DMS53 treated with DMSO at 0.1 percent for 48 hours (cell line): ENCODE measurements around the gene ZBTB32.

Experiments
- DNase-seq: peaks from one replicate; lab custom pipeline; 2025; ENCODE audit not compliant: unreplicated experiment; lab: John Stamatoyannopoulos, UW

The ZBTB32 gene

DNA sequence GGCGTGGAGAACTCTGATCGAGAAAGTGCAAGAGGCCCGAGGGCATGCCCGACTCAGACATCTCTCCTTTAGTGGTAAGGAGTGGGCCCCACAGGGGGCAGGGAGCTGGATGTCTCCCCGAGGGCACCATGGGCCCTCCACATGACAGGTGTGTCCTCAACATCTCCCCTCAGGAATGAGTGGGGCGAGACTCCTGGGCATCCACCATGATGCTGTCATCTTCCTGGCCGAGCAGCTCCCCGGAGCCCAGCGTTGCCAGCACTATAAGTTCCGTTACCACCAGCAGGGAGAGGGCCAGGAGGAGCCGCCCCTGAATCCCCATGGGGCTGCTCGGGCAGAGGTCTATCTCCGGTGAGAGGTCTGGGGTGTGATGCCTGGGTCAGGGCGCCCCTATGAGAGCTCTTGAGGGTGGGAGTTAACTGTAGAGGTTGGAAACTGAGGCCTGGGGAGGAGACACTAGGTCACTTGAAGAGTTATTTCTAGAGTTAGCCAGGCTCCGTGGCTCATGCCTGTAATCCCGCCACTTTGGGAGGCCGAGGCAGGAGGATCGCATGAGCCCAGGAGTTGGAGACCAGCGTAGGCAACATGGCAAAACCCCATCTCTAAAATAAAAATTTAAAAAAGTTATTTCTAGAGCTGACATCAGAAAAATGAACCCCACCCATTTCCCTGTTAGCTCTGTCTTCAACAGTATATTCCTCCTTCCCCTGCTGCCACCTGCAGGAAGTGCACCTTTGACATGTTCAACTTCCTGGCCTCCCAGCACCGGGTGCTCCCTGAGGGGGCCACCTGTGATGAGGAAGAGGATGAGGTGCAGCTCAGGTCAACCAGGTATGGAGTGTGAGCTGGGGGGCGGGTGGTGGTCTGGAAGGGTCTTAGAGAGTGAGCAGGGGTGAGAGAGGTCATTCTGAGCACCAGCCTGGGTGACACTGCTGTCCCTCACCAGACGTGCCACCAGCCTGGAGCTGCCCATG, 32.8 kb downstream of the ZBTB32 start:
- DNase-seq: no peak

DNA sequence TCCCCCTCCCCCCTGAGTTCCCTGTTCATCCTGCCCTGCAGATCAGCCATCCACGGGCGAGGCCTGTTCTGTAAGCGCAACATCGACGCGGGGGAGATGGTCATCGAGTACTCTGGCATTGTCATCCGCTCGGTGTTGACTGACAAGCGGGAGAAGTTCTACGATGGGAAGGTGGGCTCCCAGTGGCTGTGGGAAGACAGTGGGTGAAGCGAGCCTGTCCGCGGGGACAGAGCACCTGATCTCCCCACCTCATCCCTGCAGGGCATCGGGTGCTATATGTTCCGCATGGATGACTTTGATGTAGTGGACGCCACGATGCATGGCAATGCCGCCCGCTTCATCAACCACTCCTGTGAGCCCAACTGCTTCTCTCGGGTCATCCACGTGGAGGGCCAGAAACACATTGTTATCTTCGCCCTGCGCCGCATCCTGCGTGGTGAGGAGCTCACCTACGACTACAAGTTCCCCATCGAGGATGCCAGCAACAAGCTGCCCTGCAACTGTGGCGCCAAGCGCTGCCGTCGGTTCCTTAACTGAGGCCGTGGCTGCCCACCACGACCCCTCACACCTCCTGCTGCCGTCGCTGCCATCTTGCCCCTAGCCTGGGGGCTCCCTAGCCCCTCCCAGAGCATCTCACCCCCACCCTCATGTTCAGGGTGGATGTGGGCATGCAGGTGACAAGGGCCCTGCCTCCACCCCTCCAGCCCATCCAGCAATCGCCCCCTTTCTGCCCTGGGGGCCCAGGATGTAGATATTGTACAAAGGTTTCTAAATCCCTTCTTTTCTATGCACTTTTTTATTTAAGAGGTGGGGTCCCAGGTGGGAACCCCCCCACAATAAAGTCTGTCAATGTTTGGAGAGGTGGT, 33.9 kb downstream of the ZBTB32 start:
- no peak for DNase-seq

DNA sequence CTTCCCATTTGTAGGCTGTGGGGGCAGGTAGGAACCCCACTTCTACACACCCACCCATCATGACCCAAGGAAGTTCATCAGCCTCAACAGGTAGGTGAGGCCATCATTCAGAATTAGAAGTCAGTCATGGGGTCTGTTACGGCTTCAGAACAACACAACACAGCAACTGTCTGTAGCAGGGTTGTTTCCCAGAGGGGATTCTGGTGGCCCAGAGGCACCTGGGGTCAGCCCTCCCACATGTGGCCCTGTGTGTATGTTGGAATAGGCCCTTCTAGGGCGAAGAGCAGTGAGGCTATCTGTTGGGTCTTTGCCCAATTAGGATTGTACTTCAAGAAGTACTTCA, 34.5 kb downstream of the ZBTB32 start:
- no peak for DNase-seq

DNA sequence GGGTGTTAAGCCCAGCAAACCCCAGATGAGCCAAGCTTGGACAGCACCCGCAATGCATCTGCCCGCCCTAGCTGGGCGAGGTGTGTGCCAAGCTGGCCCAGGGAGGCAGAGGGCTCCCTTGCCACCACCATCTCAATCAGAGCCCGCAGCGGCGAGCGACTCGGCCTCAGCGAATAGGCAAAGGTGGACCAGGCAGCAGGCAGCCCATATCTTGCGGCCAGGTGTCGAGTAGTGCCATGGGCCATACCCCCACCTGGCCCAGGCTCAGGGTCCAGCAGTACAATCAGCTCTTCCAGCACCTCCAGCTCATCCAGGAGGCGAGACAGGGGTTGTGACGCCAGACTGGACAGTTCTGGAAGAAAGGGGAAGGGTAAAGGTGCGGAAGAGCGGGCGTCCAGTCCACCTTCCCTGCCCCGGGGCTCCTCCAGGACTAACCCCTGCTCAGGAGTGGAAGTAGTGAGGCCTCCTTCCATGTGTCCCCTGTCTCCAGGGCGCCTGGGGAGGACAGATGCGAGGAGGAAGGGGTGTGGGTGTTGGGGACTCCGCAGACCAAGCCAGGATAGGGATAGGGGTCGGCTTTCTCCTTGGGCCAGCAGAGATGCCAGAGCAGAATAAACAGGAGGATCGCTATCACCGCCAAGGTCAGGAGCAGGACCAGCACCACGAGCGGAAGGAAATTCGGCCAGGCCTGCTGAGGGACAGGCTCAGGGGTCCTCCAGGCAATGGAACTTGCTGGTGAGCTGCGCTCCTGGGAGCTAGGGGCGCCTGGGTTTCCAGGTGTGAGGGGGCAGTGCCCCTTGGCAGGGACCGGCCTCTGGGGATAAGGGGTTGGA, 35.1 kb downstream of the ZBTB32 start:
- no peak for DNase-seq

DNA sequence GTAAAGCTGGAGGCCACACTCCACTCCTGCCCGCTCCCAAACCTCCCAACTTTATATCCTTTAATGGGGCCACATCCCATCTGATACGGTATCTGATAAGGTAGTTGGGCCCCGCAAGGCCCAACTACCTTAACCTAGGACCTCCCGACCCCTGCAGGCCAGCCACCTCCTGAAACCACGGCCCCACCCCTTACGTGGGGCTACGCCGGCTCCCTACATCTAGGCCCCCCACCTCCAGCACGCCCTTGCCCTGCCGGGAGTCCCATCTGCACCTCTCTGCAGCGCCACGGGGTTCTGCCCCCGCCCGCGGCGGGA, 35.7 kb downstream of the ZBTB32 start:
- DNase-seq: no peak

DNA sequence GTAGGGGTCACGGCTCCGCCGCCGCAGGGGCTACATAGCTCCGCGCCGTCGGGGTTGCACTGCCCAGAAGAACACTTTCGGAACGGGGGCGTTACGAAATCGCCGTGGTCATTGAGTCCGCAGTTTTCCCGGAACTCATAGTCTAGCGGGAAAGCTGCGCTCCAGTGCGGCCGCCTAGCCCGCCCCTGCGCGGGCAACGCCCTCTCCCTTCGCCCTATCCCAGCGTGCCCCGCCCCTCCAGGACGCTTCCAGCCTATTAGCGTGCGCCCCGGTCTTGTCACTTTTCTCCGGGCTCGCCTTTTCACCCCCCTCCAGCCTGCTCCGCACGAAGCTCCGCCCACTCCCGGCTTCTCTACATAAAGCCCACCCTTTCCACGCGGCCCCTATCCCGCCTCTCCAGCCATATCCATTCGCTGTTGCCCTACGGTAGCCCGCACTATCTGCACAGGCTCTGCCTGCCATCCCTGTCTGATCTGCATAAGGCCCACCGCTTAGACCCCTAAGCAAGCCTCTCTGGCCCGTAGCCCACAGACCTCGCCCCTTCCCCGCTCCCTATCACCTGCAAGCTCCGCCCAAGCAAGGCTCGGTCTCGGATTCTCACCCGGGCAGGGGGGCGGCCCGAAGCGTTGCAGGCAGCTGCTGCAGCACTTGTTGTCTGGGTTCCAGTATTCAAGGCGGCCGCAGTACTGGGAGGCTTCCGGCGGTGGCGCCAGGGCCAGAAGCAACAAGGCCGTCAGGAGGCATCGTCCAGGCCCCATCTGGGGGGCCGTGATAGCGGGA, 36.3 kb downstream of the ZBTB32 start:
- peak; percentile 99 for DNase-seq

DNA sequence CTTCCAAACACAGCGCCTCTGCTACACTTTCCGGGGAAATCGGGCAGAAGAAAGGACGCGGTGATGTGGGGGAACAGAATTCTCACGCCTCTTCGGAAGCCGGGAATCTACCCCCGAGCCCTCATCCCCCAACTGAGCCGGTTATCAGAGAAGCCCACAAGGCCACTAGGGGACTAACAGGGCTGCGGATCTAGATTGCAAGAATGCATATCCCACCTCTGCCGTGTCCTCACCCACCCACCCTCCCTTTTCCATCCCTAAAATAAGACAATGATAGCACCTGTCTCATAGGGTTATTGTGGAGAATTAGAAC, 36.8 kb downstream of the ZBTB32 start:
- DNase-seq: no peak

DNA sequence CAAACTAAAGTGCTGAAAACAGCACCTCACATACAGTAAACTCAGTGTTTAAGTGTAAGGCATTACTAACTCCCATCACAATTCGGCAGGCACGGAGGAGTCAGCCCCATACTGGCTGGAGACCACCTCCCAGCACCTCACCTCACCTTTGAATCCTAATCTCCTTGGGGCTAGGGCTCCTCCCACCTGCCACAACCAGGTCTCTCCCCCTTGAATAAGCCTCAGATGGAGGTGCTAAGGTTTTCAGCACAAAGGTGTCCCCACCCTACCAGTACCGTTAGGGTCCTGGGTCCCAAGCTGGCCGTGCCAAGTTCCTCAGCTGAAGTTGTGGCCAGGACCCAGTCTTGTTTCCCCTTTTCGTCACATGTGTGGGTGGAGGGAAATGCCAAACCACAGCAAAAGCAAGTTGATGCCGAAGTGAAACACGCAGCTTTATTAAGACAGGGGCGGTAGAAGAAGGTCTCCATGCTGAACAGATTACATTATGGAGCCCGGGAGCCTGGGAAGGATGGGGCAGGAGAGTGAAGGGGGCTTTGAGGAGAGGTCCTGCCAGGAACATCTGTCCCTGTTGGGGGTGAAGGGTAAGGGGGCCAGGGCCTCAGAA, 37.9 kb downstream of the ZBTB32 start, which contains the start of gene IGFLR1:
TSS of gene IGFLR1 (minus strand) at position 332 of the 604 bp plus-strand sequence. CDS start 1,272 bp downstream, outside the sequence.
- DNase-seq: no peak

DNA sequence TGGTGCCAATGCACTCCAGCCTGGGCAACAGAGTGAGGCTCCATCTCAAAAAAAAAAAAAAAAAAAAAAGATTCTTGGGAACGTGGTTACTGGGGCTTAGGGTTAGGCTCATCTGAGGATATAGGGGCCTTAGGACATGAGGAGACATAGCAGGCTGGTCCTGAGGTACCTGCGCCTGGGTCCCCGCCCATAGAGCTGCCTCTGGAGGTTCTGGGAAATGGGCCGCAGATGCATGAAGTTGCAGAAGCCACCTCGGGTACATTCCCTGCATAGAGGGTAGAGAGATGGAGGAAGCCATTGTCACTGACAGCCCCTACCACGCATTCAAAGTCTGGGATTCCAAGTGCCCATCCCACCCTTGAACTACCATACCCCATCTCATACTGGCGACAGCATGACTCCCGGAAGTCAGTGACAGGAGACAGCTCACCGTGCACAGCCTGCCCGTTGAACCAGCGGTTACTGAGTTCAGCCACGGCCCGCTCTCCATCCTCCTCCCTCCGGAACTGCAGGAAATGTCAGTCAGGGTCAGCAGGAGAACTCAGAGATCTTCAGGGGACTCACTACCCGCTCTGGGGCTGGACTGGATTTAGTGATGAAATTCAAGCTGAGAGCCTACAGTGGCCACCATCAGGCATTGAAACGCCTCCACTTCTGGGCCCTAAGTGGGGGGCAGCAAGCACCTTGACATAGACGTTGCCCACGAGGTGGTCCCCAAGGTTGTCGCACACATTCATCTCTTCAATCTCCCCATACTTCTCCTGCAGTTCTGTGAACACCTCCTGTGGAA, 39.5 kb downstream of the ZBTB32 start:
- no peak for DNase-seq

DNA sequence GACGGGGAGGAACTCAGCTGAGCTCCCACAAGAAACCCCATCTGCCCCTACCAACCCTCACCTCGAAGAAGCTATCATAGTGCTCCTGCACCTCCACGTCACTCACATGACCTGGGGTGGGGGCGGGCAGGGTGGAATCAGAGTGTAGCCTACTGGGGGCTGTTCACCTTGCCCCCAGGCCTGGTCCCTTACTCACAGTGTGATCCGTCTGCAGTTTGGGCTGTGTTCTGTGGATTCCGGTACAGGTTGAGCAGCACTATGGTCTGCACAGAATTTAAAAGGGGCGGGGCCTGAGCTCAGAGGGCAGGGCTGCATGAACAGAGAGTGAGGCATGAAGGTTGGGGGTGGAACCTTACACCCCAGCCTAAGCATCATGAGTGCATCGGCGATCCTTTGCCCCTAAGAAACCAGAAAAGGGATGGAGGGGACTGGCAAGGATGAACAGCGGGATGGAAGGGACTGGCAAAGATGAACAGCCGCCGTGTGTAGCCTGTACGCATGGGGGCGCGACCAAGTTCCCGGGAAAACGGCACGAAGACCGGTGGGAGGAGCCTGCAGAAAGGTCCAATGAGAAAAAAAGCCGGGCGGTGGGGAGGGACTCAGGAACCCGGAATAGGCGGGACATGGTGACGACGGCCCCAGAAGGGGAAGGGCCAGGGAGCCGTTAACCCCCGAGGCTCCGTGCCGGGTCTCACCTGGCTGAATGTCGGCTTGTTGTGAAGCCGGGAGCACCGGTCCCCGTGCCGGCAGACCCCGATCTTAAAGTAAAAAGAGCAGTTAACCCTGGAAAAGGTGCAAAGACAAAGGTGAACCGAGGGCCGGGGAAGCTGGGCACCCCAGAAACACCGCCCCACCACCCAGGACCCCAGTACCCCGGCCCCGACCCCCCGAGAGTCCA, 40.3 kb downstream of the ZBTB32 start:
- peak; percentile 97 for DNase-seq

DNA sequence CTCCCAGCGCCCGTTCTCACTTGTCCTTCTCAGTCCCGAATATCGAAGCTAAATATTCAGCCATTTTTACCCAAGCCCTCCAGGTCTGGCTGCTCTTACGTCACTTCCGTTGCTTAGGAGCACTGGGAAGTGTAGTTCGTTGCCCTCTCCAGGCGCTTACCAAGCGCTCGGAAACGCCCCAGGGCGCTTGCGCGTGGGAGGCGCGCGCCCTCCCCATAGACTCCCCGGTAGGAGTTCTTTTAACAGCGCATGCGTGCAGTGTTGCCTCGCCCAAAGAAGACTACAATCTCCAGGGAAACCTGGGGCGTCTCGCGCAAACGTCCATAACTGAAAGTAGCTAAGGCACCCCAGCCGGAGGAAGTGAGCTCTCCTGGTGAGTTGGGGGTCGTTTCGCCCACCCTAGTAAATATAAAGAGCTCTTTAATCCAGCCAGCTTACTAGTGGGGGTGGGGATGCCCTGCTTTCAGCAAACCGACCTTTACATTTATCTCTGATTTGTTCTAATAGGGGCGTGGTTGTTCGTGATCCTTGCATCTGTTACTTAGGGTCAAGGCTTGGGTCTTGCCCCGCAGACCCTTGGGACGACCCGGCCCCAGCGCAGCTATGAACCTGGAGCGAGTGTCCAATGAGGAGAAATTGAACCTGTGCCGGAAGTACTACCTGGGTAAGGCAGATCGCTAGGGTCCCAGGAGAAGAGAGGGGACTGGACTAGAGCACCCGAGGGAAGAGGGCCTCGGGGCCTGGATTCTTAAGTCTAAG, 41.1 kb downstream of the ZBTB32 start, which contains the start of the genes PSENEN and U2AF1L4:
TSS of gene PSENEN (plus strand) at position 324 of the 759 bp plus-strand sequence. CDS start at position 604, 280 bp downstream.
TSS of gene U2AF1L4 (minus strand) at position 91 of the 759 bp plus-strand sequence. CDS start at position 64, 27 bp downstream.
- peak; percentile 99 for DNase-seq

DNA sequence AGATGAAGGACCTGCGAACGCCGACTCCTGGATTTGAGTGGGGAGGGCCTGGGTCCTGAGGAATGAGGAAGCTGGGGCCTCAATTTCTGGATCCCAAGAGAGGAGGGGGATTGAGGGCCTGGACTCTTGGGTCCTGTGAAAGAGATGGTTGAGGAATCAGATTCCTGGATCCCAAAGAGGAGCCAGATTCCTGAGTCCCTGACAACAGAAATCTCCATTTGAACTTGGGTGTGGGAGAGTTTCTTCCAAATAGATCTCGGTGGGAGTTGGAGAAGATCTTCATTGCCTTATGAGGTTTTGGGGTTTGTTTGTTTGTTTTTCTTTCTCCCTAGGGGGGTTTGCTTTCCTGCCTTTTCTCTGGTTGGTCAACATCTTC, 41.7 kb downstream of the ZBTB32 start:
- no peak for DNase-seq

DNA sequence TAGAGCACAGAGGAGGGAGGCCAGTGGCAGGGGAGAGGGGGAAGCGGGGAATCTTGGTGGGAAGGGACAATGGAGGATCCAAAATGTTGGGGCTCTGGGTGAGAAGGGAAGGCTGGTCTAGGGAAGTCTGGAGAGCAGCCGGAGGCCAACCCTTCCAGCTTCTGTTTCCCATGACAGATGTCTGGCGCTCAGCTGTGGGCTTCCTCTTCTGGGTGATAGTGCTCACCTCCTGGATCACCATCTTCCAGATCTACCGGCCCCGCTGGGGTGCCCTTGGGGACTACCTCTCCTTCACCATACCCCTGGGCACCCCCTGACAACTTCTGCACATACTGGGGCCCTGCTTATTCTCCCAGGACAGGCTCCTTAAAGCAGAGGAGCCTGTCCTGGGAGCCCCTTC, 42.2 kb downstream of the ZBTB32 start:
- no peak for DNase-seq

DNA sequence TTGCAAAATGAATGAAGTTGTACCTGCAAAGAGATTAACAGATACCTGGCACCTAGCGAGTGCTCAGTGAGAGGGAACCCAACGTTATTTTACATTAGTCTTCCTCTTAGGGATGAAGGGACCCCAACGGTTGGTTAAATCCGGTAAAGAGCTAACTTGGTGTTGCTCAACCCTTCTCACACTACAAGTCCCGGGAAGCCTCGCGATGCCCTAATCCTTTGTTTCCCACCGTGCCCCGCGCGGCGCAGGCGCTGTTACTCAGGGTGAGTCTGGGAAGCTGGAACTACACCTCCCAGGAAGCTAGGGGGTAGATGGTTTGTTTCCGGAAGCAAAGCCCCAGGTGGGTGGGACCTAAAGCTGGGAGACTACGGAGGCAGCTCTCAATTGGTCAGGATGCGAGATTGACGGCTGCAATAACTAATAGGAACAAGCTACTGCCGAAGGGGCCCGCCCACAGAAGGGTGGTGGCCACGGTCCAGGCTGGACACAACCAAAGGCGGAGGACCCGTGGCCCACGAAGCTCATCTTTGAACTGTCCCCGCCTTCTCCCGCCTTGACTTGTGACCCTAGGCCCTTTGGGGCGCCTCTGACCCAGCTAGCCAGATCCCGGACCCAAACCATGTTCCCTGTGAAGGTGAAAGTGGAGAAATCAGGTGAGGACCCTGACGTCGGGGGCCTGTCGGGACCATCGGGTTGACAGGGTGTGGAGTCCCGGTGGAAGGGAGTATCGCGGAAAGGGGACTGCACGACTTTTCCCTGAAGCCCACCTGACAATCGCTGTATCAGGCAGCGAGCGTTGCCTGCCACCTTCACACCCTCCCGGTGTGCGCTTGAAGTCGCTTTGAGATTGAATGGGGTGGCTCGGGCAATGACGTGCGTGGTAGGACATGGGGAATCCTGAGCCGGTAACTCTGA, 44.0 kb downstream of the ZBTB32 start, which contains the start of gene LIN37:
TSS of gene LIN37 (plus strand) at position 471 of the 915 bp plus-strand sequence. CDS start at position 620, 149 bp downstream.
- peak; percentile 99 for DNase-seq

DNA sequence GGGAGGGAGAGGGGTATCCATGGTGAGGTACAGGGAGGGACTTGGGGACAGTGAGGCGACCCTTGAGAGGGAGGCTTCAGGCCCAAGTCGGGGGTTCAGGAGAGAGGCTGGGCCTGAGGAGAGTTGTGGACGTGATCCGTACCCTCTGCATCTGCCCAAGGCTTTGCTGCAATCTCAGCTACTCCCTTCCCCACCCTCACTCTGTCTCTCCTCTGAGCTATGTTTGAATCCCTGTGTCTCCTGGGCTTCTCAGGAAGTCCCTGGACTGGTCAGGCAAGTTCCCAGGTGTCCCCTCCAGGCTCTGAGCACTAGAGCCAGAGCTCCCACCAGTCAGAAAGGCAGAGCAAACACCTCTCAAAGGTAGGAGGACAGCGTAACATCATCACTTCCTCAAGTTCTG, 45.8 kb downstream of the ZBTB32 start:
- DNase-seq: no peak
